Panc1 (cell line): Measurements from ENCODE around the gene FRMD4A. TPM values are rescaled to one million over a fixed set of nuclear protein-coding genes. Genes with fewer than 3 reads are reported as not detected.

Experiments
- ATAC-seq: fragments of 200-7000 bp; cut with Tn5 transposase; 2 replicates; pipeline ENCODE4 v1.9.1; 2020; ENCODE audit warnings: mild to moderate bottlenecking, moderate library complexity
- BruUV-seq: library from RNA; stranded (reverse); fragments of 400-500 nt; replicated peaks from 2 replicates; lab custom pipeline; 2021; lab: Mats Ljungman, UMichigan
- CTCF ChIA-PET: fragments of 300-600 bp; sonication (Branson Sonifier 250); formaldehyde crosslinking; loops from one replicate; lab custom pipeline; 2022; ENCODE audit warnings: antibody characterized with exemption; lab: Charles Lee
- POLR2A ChIA-PET: fragments of 300-600 bp; sonication (Branson Sonifier 250); formaldehyde crosslinking; loops from one replicate; lab custom pipeline; 2022; ENCODE audit warnings: antibody characterized with exemption; lab: Charles Lee
- DNase-seq: peaks from one replicate; pipeline ENCODE4 v3.0.0-alpha.2; 2010; ENCODE audit warnings: low read depth, low spot score
- H3K27ac ChIP-seq: 2 replicates; pipeline ENCODE4 v1.5.1; 2011; ENCODE audit warnings: mild to moderate bottlenecking, low read length, inconsistent platforms
- H3K27me3 ChIP-seq: fragments of 200-500 bp; sonication (Bioruptor generic); 2 replicates; pipeline ENCODE4 v1.6.0; 2014; ENCODE audit warnings: low read length, inconsistent platforms; ENCODE audit not compliant: control insufficient read depth, insufficient read depth
- H3K36me3 ChIP-seq: fragments of 200-500 bp; sonication (Bioruptor generic); 2 replicates; pipeline ENCODE4 v1.5.1; 2014; ENCODE audit warnings: inconsistent platforms, mild to moderate bottlenecking, low read length, moderate library complexity; ENCODE audit not compliant: control insufficient read depth, insufficient read depth
- H3K4me1 ChIP-seq: 2 replicates; pipeline ENCODE4 v1.5.1; 2011; ENCODE audit warnings: inconsistent platforms, mild to moderate bottlenecking, low read length, moderate library complexity; ENCODE audit not compliant: control insufficient read depth, insufficient read depth
- H3K4me3 ChIP-seq, 2 experiments: 2 replicates each; pipeline ENCODE4 v1.5.1; 2011 to 2012; ENCODE audit warnings: low read depth in 2 of 2, low read length in 2 of 2, mild to moderate bottlenecking in 2 of 2, inconsistent platforms in 1 of 2, moderate library complexity in 1 of 2
- H3K9me3 ChIP-seq: fragments of 200-500 bp; sonication (Bioruptor generic); 2 replicates; pipeline ENCODE4 v1.5.1; 2014; ENCODE audit warnings: low read depth, mild to moderate bottlenecking, inconsistent platforms, low read length, moderate library complexity; ENCODE audit not compliant: control insufficient read depth, insufficient read depth
- CTCF ChIP-seq: fragments of 450-650 bp; IDR thresholded peaks from 2 replicates; pipeline ENCODE4 v1.5.1; 2017; ENCODE audit warnings: mild to moderate bottlenecking
- POLR2AphosphoS5 ChIP-seq: IDR thresholded peaks from 2 replicates; pipeline ENCODE4 v1.6.1; 2012; ENCODE audit warnings: mild to moderate bottlenecking, low read depth, low read length, moderate library complexity
- REST ChIP-seq, 2 experiments: IDR thresholded peaks; 2 replicates each; pipeline ENCODE4 v1.6.1; 2011 to 2012; ENCODE audit warnings: low read depth in 2 of 2, control low read depth in 1 of 2, low read length in 1 of 2, mild to moderate bottlenecking in 1 of 2, moderate library complexity in 1 of 2; ENCODE audit not compliant: insufficient read depth in 1 of 2
- SIN3A ChIP-seq: IDR thresholded peaks from 2 replicates; pipeline ENCODE4 v1.6.1; 2012; ENCODE audit warnings: low read depth, mild to moderate bottlenecking, low read length, moderate library complexity, borderline replicate concordance; ENCODE audit not compliant: insufficient read depth
- TCF7L2 ChIP-seq: IDR thresholded peaks from 2 replicates; pipeline ENCODE4 v1.6.1; 2011; ENCODE audit warnings: mild to moderate bottlenecking, low read depth, low read length, inconsistent platforms
- in situ Hi-C: cut with HindIII; loops from 2 replicates; pipeline ENCODE4 v1.10.0; 2016; ENCODE audit warnings: low sequenced_read_pairs, low pct_unique_long_range_greater_than_20kb
- intact Hi-C: fragments of 100-400 bp; cut with micrococcal nuclease; formaldehyde crosslinking; loops from one replicate; pipeline ENCODE4 v1.10.0; 2022; ENCODE audit not compliant: unreplicated experiment
- total RNA-seq: library from RNA; stranded (reverse); gene quantifications from one replicate; pipeline ENCODE4 v1.2.1, GENCODE V29; 2021; ENCODE audit not compliant: unreplicated experiment

Gene FRMD4A
- total RNA-seq, 1 experiment from 2014 or later = 7.1 TPM

- in situ Hi-C loops = no loop called here
- POLR2A ChIA-PET = no interaction called here
- CTCF ChIA-PET = no interaction called here
- H3K4me1 ChIP-seq = no peaks in the 10 kb centered on the region
- no peak overlapping the region for H3K4me3 ChIP-seq
- H3K9me3 ChIP-seq = no peaks in the 10 kb centered on the region
- intact Hi-C loops = no loop called here
- no TSS peak for BruUV-seq
- no peak for DNase-seq
- no peak overlapping the region for H3K27ac ChIP-seq
- ATAC-seq = no peak
- H3K36me3 ChIP-seq = no peaks in the 10 kb centered on the region
- TF ChIP-seq SIN3A (no peak), REST (IDR thresholded peaks at IDR 0.05; ENCODE audit: insufficient read depth in 1 of 2, low read depth in 2 of 2, low read length in 1 of 2) (no peak), TCF7L2 (no peak), POLR2AphosphoS5 (no peak), CTCF (no peak)
- H3K27me3 ChIP-seq = no peaks in the 10 kb centered on the region
Measured at GRCh38 chr10:14116837-14117236, 213.9 kb downstream of the FRMD4A start.

- H3K4me1 ChIP-seq = no peaks in the 10 kb centered on the region
- ChIA-PET POLR2A (no interaction called here), CTCF (no interaction called here)
- no peaks in the 10 kb centered on the region for H3K27me3 ChIP-seq
- no peak overlapping the region for H3K4me3 ChIP-seq
- no peaks in the 10 kb centered on the region for H3K36me3 ChIP-seq
- intact Hi-C loops = no loop called here
- in situ Hi-C loops = no loop called here
- ATAC-seq = no peak
- TF ChIP-seq TCF7L2 (no peak), CTCF (no peak), REST (IDR thresholded peaks at IDR 0.05; ENCODE audit: insufficient read depth in 1 of 2, low read depth in 2 of 2, low read length in 1 of 2) (no peak), POLR2AphosphoS5 (no peak), SIN3A (no peak)
- no peaks in the 10 kb centered on the region for H3K9me3 ChIP-seq
- H3K27ac ChIP-seq = no peak overlapping the region
- no peak for DNase-seq
- no TSS peak for BruUV-seq
Measured at GRCh38 chr10:14116021-14116420, 214.7 kb downstream of the FRMD4A start.
